ENCODE data around the gene GNAS. TPM values are rescaled to one million over a fixed set of nuclear protein-coding genes. Genes with fewer than 3 reads are reported as not detected.

Gene GNAS
- total and polyA plus RNA-seq, 10 of the 15 experiments (the other 5 are each of a cell fraction or from before 2014, with no cell fraction given), result 209 to 950 (median 394) TPM

GRCh38 chr20:58894652-58895447, 42.3 kb downstream of the GNAS start:
- H3K9ac ChIP-seq (ENCODE audit: control insufficient read depth, insufficient read depth, low read length), result peak overlapping the region; percentile 80
- peak overlapping the region; percentile 71 for H3K27ac ChIP-seq (ENCODE audit: control insufficient read depth, insufficient read depth)
- no TSS peak for BruUV-seq (replicated peaks)
- H4K20me1 ChIP-seq (ENCODE audit: control insufficient read depth, insufficient read depth), result peaks cover 5% of the 10 kb centered on the region; the same call in 1 of the 2 replicates
- CTCF ChIA-PET, result no interaction called here
- H3K4me3 ChIP-seq, result peak overlapping the region; percentile 67
- intact Hi-C loops (cut with micrococcal nuclease; ENCODE audit: unreplicated experiment), result no loop called here
- peaks cover 14% of the 10 kb centered on the region for H3K4me1 ChIP-seq (ENCODE audit: control insufficient read depth, insufficient read depth, low read length)
- no peaks in the 10 kb centered on the region for H3K9me3 ChIP-seq (replicated peaks; ENCODE audit: control insufficient read depth, insufficient read depth, low read length)
- RAD21 ChIA-PET (ENCODE audit: unreplicated experiment), result no interaction called here
- FAIRE-seq (peak; percentile 23), ATAC-seq (no peak), DNase-seq (ENCODE audit: low read depth, low spot score) (no peak)
- H3K27me3 ChIP-seq (replicated peaks in 1 of 2; ENCODE audit: control insufficient read depth in 2 of 2, insufficient read depth in 2 of 2, low read length in 1 of 2), result no peaks in the 10 kb centered on the region
- in situ Hi-C loops (cut with MboI), result no loop called here
- H3K36me3 ChIP-seq (ENCODE audit: control insufficient read depth in 2 of 2, insufficient read depth in 2 of 2, low read length in 1 of 2), result peaks cover 0 to 17% of the 10 kb centered on the region in 2 experiments
- H2AFZ ChIP-seq (ENCODE audit: control insufficient read depth, low read depth, low read length), result no peak overlapping the region
- 51% methylated on average over 5 of the region's 5 CpGs for WGBS (ENCODE audit: insufficient coverage, insufficient replicate concordance, low lambda C conversion rate, missing lambda C conversion rate)
- SMC1A ChIA-PET (ENCODE audit: uncharacterized antibody, unreplicated experiment), result interaction anchor here (1.2 to 2.1 kb wide), 3 partner anchors 9 to 137 kb away, joined by 3 to 5 read pairs (median 4); partner anchors contain the start of gene ATP5F1E
- TF ChIP-seq MEF2B (IDR thresholded peaks at IDR 0.05; ENCODE audit: partially characterized antibody, poor library complexity, severe bottlenecking) (no peak), NFYB (IDR thresholded peaks at IDR 0.05; ENCODE audit: insufficient read depth, low read depth, low read length) (no peak), YY1 (IDR thresholded peaks at IDR 0.05; ENCODE audit: low read depth, low read length) (no peak), REST (IDR thresholded peaks at IDR 0.05; ENCODE audit: low read depth, low read length) (no peak), CBX3 (IDR thresholded peaks at IDR 0.05; ENCODE audit: borderline replicate concordance, low read depth) (no peak)
- H3K4me2 ChIP-seq (ENCODE audit: control insufficient read depth, insufficient read depth), result peak overlapping the region; percentile 86
- peaks cover 91% of the 10 kb centered on the region for H3K79me2 ChIP-seq (ENCODE audit: control insufficient read depth, insufficient read depth, low read length)
- POLR2A ChIA-PET, result no interaction called here
